ENCODE measurements around the gene PUS10.

The PUS10 gene

GRCh38 chr2:60972889-60973656 is 45.0 kb downstream of the PUS10 start:
- DNase-seq (ENCODE audit: low spot score) = no peak

DNA sequence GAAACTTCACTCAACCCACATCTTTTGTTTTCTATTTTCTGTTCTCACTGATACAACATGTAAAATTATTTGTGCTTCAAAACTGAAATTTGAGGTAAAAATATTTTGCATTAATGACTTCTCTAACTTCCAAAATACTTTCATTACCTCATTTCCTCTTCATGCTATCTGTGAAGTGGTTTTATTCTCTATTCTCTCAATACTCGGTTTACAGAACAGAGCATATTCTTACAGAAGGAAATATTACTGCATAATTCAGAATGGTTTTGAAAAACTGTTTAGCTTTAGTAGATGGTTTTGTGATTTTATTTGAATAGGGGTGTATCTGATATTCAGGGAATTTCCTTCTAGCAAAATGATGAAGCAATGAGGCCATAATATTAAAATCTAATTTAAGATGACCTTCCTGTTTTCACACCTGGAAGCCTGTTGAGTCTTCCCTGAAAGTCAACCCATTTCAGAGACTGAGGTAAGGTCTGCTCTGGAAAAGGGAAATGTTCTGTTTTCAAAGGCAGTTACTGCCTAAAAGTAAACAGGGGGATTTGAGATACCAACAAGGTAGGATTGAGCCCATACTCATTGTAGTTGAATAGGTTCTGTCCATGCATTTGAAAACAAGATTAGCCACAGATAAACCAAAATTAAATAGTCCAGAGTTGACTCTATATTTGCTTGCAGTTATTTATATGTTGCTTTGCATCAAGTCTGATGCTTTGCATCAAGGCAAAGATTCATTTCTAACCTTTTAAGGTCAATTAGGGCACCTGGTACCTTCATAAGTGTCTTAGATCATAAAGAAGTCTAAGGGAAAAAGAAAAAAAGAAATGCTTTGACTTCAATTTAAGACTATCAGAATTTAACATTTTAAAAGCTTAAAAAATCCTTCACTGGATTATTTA is 51.3 kb downstream of the PUS10 start:
- DNase-seq (ENCODE audit: low spot score) = no peak

DNA sequence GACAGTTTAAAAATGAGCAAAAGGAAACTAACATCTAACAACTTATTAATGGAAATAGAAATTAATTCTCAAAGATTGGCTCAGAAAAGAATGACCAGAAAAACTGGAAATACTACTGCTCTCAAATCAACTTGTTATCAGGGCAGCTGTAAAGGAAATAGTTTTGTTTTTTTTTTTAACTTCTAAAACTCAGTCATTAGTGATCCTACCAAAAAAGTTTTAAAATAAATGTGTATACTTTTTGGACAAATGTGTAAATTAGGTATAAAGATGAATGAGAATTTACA is 52.6 kb downstream of the PUS10 start:
- DNase-seq (ENCODE audit: low spot score) = no peak

DNA sequence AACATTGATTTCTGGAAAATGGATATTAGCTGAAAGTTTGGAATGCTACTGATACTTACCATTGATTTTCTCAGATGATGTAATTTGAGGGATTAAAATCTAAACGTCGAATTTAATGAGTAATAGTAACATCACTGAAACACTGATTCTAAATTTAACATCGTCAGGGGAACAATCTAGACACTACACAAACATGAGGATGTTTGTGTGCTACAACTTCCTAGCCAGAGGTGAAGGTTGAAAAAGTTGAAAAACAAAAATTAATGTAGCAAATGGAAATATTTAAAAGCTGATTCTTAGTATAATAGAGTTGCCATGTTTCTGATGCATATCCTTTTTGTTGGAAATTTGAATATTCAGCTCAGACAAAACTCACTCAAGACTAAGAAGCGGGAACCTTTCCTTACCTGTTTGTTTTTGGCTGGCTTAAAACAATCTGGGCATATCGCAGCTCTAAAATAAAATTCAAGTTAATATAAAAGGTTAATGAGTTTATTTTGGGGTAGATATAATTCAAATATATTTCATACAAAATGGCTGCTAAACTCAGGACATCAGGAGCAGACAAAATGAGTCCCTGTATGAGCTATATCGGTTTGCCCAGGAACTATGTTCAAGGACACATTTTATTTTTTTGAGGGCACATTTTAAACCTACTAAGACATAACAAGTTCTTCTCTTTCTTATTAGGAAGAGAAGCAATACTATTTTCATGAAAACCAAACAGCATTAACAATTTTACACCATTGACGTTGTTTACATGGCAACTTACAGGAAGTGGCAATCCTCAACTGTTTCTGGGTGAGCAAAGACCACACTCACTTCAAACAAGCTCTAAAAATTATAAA is 53.2 kb downstream of the PUS10 start:
- DNase-seq (ENCODE audit: low spot score) = no peak

GRCh38 chr2:60963190-60963589 is 54.9 kb downstream of the PUS10 start:
- no peak for DNase-seq (ENCODE audit: low spot score)

- DNase-seq (ENCODE audit: low spot score) = no peak
Observed at GRCh38 chr2:60962528-60962927, 55.5 kb downstream of the PUS10 start.

- DNase-seq (ENCODE audit: low spot score) = no peak
Observed at GRCh38 chr2:60961457-60961856, 56.6 kb downstream of the PUS10 start.

GRCh38 chr2:60960706-60961105 is 57.3 kb downstream of the PUS10 start:
- no peak for DNase-seq (ENCODE audit: low spot score)

- DNase-seq (ENCODE audit: low spot score) = no peak
Observed at GRCh38 chr2:60959501-60959900, 58.6 kb downstream of the PUS10 start.

DNA sequence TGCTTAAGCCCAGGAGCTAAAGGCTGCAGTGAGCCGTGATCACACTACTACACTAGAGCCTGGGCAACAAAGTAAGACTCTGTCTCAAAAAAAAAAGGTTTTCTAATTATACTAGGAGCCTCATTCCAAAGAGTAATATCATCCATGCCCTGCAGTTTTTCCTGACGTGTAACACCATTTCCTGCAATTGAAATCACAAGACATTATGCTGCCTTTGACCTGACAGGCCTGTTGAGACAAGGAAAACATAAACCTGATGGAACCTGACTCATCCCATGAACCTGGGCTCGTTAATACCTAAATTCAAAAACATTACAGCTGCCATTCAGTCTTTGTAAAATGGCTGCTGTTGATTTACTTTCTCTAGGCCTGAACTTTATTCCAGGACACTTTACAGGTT is 59.3 kb downstream of the PUS10 start:
- no peak for DNase-seq (ENCODE audit: low spot score)

DNA sequence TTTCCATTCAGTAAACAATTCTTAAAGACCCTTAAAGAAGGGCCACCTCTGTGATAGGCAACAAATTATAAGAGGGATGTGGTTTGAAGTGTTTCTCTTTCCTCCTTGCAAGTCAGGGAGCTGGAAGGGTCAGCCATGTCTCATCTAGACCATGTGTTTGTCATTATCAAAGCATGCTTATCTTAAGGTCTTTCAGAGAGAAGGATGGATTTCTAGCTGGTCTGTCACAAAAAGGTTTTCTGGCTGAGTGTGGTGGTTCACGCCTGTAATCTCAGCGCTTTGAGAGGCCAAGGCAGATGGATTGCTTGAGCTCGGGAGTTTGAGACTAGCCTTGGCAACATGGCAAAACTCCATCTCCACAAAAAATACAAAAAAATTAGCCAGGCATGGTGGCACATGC is 59.7 kb downstream of the PUS10 start:
- DNase-seq (ENCODE audit: low spot score) = no peak

- no peak for DNase-seq (ENCODE audit: low spot score)
Observed at GRCh38 chr2:60957643-60958042, 60.4 kb downstream of the PUS10 start.

- no peak for DNase-seq (ENCODE audit: low spot score)
Observed at GRCh38 chr2:60957224-60957623, 60.8 kb downstream of the PUS10 start.

DNA sequence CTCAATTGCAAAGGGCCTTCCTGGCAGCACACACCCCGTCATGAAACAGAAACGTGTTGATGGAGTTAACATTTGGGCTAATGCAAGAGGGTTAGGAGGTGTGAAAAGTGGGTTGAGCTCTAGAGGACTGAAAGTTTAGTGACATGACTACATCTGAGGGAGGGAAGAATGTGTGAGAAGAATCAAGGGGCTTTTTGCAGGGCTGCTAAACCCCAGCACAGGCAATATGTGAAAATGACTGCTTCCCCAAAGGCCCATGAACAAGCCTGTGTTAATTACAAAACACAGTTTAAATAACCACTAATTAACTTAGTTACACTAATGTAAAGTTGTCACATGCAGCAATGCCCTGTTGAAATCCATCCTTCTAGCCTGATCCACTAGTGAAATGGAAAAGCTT is 63.9 kb downstream of the PUS10 start:
- DNase-seq (ENCODE audit: low spot score) = no peak

- DNase-seq (ENCODE audit: low spot score) = no peak
Observed at GRCh38 chr2:60948926-60949579, 69.0 kb downstream of the PUS10 start.

- DNase-seq (ENCODE audit: low spot score) = no peak
Observed at GRCh38 chr2:60948161-60948560, 69.9 kb downstream of the PUS10 start.

DNA sequence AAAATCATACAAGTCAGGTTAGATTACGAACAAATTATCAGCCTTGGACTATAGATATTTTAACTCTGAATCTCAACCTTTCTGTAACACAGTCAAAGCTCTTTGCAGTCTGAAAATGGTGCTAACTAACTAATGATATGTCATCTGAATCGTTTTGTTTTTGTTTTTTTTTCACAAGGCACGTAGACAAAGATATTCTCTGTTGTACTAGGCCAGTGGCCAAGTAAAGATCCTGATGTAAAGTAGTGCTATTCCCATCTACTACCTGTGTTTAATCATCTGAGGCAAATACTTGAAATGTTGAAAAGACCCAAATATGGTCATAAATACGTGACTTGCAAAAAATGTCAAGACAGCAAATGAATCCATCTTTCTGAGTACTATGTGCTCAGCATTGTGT is 71.0 kb downstream of the PUS10 start:
- no peak for DNase-seq (ENCODE audit: low spot score)

DNA sequence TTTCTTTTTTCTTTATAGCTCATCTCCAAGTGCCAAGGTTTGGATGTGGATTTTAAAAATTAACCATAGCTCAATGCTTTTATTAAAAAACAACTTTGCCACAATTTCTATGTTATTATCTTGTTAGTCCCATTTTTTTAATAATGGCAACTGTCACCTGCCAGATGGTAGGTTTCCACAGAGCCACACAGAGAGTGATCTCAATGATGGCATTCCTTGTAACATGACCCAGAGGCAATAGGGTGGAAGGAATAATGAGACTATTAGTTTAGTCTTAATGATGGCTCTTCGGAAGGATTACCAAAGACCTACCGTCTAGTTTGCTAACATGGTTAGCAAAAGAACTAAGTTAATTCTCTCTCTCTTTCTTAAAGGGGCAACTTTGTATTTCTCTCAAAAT is 72.7 kb downstream of the PUS10 start:
- no peak for DNase-seq (ENCODE audit: low spot score)

- no peak for DNase-seq (ENCODE audit: low spot score)
Observed at GRCh38 chr2:60939622-60940021, 78.4 kb downstream of the PUS10 start.

DNA sequence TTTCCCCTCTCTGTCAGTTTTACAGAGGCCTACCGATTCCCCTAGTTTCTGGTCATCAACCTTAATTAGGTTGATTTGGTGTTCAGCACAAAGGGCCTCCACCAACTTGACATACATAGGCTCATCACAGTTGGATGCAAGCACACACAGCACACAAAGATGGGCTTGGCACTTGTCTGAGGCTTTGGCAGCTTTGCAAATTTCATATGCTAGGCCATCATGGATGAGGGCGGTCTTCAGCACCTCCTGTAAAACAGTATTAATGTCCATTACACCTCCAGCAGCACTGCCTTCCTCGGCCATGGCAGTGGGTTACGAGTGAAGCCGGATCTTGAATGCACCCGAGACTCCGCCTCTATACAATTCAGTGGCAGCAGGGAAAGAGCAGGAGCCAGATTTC is 79.8 kb downstream of the PUS10 start:
- DNase-seq (ENCODE audit: low spot score) = no peak

- no peak for DNase-seq (ENCODE audit: low spot score)
Observed at GRCh38 chr2:60936757-60937156, 81.3 kb downstream of the PUS10 start.

DNA sequence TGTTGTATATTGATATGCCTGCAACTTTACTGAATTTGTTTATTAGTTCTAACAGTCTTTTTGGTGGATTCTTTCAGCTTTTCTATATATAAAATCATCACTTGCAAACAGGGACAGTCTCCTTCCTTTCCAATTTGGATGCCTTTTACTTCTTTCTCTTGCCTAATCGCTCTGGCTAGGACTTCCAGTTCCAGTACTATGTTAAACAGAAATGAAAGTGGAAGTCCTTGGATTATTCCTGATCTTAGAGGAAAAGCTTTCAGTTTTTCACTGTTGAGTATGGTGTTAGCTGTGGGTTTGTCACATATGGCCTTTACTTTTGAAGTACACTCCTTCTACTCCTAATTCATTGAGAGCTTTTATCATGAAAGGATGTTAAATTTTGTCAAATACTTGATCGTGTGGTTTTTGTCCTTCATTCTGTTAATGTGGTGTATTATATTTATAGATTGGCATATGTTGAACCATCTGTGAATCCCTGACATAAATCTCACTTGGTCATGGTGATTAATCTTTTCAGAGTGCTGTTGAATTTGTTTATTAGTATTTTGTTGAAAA is 83.8 kb downstream of the PUS10 start:
- no peak for DNase-seq (ENCODE audit: low spot score)
